GM12878 (cell line): ENCODE data around the gene PPM1N. TPM values are rescaled to one million over a fixed set of nuclear protein-coding genes. Genes with fewer than 3 reads are reported as not detected.

Experiments
- ATAC-seq: fragments of 200-7000 bp; cut with Tn5 transposase; 3 replicates; pipeline ENCODE4 v1.9.1; 2020; ENCODE audit warnings: mild to moderate bottlenecking, moderate library complexity
- BruUV-seq: library from RNA; stranded (reverse); fragments of 400-500 nt; replicated peaks from 2 replicates; lab custom pipeline; 2021; lab: Mats Ljungman, UMichigan
- CTCF ChIA-PET: fragments of 300-600 bp; sonication (Branson Sonifier 250); formaldehyde crosslinking; extraction: SDS; loops from one replicate; lab custom pipeline; 2021; ENCODE audit warnings: inconsistent platforms; lab: Yijun Ruan, JAX
- POLR2A ChIA-PET: fragments of 350-600 bp; formaldehyde crosslinking; extraction: SDS; loops from one replicate; lab custom pipeline; 2021; ENCODE audit warnings: inconsistent platforms; lab: Charles Lee
- RAD21 ChIA-PET: fragments of 300-600 bp; sonication (Branson Sonifier 250); formaldehyde crosslinking; loops from one replicate; lab custom pipeline; 2023; ENCODE audit warnings: antibody characterized with exemption; ENCODE audit not compliant: unreplicated experiment; lab: Charles Lee
- SMC1A ChIA-PET: fragments of 300-600 bp; sonication (Branson Sonifier 250); formaldehyde crosslinking; loops from one replicate; lab custom pipeline; 2023; ENCODE audit not compliant: unreplicated experiment, uncharacterized antibody; lab: Charles Lee
- DNase-seq: peaks from one replicate; pipeline ENCODE4 v3.0.0-alpha.2; 2011; ENCODE audit warnings: low read depth, low spot score
- FAIRE-seq: peaks from 3 replicates; lab custom pipeline; 2011; peaks lifted over from hg19 to GRCh38; lab: Jason Lieb, UNC
- H2AFZ ChIP-seq: 2 replicates; pipeline ENCODE4 v1.6.0; 2011; ENCODE audit warnings: low read depth, low read length, control low read depth; ENCODE audit not compliant: control insufficient read depth
- H3K27ac ChIP-seq: 2 replicates; pipeline ENCODE4 v1.5.1; 2011; ENCODE audit warnings: control low read depth; ENCODE audit not compliant: control insufficient read depth, insufficient read depth
- H3K27me3 ChIP-seq, 2 experiments: replicated peaks in 1 of 2; 2 replicates each; pipeline versions ENCODE4 v1.6.0 to v1.6.1; 2011; ENCODE audit warnings: low read length in 1 of 2; ENCODE audit not compliant: control insufficient read depth in 2 of 2, insufficient read depth in 2 of 2
- H3K36me3 ChIP-seq, 2 experiments: 2 replicates each; pipeline ENCODE4 v1.5.1; 2011; ENCODE audit warnings: low read length in 1 of 2; ENCODE audit not compliant: control insufficient read depth in 2 of 2, insufficient read depth in 2 of 2
- H3K4me1 ChIP-seq: 2 replicates; pipeline ENCODE4 v1.6.1; 2011; ENCODE audit warnings: mild to moderate bottlenecking, low read length, moderate library complexity, mixed read lengths; ENCODE audit not compliant: control insufficient read depth, insufficient read depth
- H3K4me2 ChIP-seq: 2 replicates; pipeline ENCODE4 v1.6.0; 2011; ENCODE audit warnings: control low read depth; ENCODE audit not compliant: control insufficient read depth, insufficient read depth
- H3K4me3 ChIP-seq: fragments of 200-600 bp; sonication (generic); 2 replicates; pipeline ENCODE4 v1.5.1; 2016
- H3K79me2 ChIP-seq: 2 replicates; pipeline ENCODE4 v1.6.0; 2011; ENCODE audit warnings: low read length; ENCODE audit not compliant: control insufficient read depth, insufficient read depth
- H3K9ac ChIP-seq: 2 replicates; pipeline ENCODE4 v1.8.0; 2011; ENCODE audit warnings: low read length, control low read depth, mixed read lengths; ENCODE audit not compliant: control insufficient read depth, insufficient read depth
- H3K9me3 ChIP-seq: replicated peaks from 3 replicates; pipeline ENCODE4 v1.5.1; 2011; ENCODE audit warnings: mild to moderate bottlenecking, low read length; ENCODE audit not compliant: control insufficient read depth, insufficient read depth
- H4K20me1 ChIP-seq: 2 replicates; pipeline ENCODE4 v1.6.0; 2011; ENCODE audit not compliant: control insufficient read depth, insufficient read depth
- BHLHE40 ChIP-seq, 2 experiments: fragments of 450-650 bp in 1 of 2; IDR thresholded peaks; 2 replicates each; pipeline ENCODE4 v1.6.1; 2011 to 2017; ENCODE audit warnings: low read depth in 2 of 2, borderline replicate concordance in 1 of 2, improper control_type of control experiment in 1 of 2, low read length in 1 of 2, mild to moderate bottlenecking in 1 of 2
- GABPA ChIP-seq: IDR thresholded peaks from 2 replicates; pipeline ENCODE4 v1.6.1; 2014; ENCODE audit warnings: antibody characterized with exemption, low read depth, mild to moderate bottlenecking, inconsistent platforms
- IRF3 ChIP-seq: fragments of 450-650 bp; IDR thresholded peaks from 2 replicates; pipeline ENCODE4 v1.6.1; 2014; ENCODE audit warnings: mild to moderate bottlenecking
- NR2F1 ChIP-seq: fragments of 450-650 bp; conservative IDR thresholded peaks from 2 replicates; pipeline ENCODE4 v1.6.1; 2017; ENCODE audit warnings: mild to moderate bottlenecking
- POLR2AphosphoS5 ChIP-seq: IDR thresholded peaks from 2 replicates; pipeline ENCODE4 v1.6.1; 2011; ENCODE audit warnings: mild to moderate bottlenecking, low read length, inconsistent platforms
- USF2 ChIP-seq: IDR thresholded peaks from 2 replicates; pipeline ENCODE4 v1.6.1; 2011; ENCODE audit warnings: low read depth, low read length, improper control_type of control experiment, borderline replicate concordance
- ZBTB40 ChIP-seq: fragments of 450-650 bp; IDR thresholded peaks from 2 replicates; pipeline ENCODE4 v1.6.1; 2016; ENCODE audit warnings: mild to moderate bottlenecking, moderate library complexity, borderline replicate concordance
- ZNF207 ChIP-seq: fragments of 450-650 bp; IDR thresholded peaks from 2 replicates; pipeline ENCODE4 v1.6.1; 2014; ENCODE audit warnings: antibody characterized with exemption, mild to moderate bottlenecking, borderline replicate concordance
- WGBS: methylation state at CpG from one replicate; pipeline ENCODE4 v1.1.6; 2016; ENCODE audit warnings: low lambda C conversion rate; ENCODE audit not compliant: insufficient replicate concordance, insufficient coverage; ENCODE audit errors: missing lambda C conversion rate; 5-methylcytosine and 5-hydroxymethylcytosine counted together
- in situ Hi-C: fragments of 300-500 bp; cut with MboI; formaldehyde crosslinking; loops from 9 replicates; pipeline ENCODE4 v1.14.3; 2018; ENCODE audit warnings: mixed read lengths
- intact Hi-C: fragments of 100-400 bp; cut with micrococcal nuclease; formaldehyde crosslinking; loops from one replicate; pipeline ENCODE4 v1.14.2; 2022; ENCODE audit not compliant: unreplicated experiment
- polyA plus RNA-seq, 11 experiments: library from polyadenylated mRNA; depleted of rRNA in 4 of 11; unstranded in 6 of 11; stranded (reverse) in 5 of 11; fragments of >200 nt; fragmentation: Nextera tagmentation in 4 of 11; fragmentation: Illumina TruSeq in 1 of 11; extraction: Ambion mirVana in 4 of 11; extraction: Trizol in 1 of 11; gene quantifications; 1 replicate in 1 of 11; 2 replicates in 10 of 11; pipeline versions ENCODE4 v1.2.1 to v1.2.3, GENCODE V29; 2011 to 2016; ENCODE audit warnings: inconsistent platforms in 2 of 11, missing spikeins in 2 of 11, low read depth in 1 of 11
- total RNA-seq, 4 experiments: library from RNA; depleted of rRNA in 3 of 4; stranded (reverse); fragments of >200 nt in 3 of 4; fragmentation: Illumina TruSeq in 1 of 4; extraction: Trizol in 1 of 4; gene quantifications; 2 replicates each; pipeline versions ENCODE4 v1.2.1 to v1.2.3, GENCODE V29; 2013 to 2021

Gene PPM1N
- total and polyA plus RNA-seq, 10 of the 15 experiments (the other 5 are each of a cell fraction or from before 2014, with no cell fraction given), result 1.6 to 5.4 (median 3.7) TPM

- Histone ChIP-seq H3K36me3 (no peaks in the 10 kb centered on the region), H3K9ac (peak overlapping the region; percentile 69), H3K4me3 (peak overlapping the region; percentile 85), H3K9me3 (no peaks in the 10 kb centered on the region), H3K79me2 (peaks cover 3% of the 10 kb centered on the region; the same call in 1 of the 2 replicates), H3K27ac (peak overlapping the region; percentile 73), H3K4me2 (peak overlapping the region; percentile 100), H2AFZ (peak overlapping the region; percentile 90), H3K27me3 (no peaks in the 10 kb centered on the region), H4K20me1 (no peaks in the 10 kb centered on the region), H3K4me1 (peaks cover 32% of the 10 kb centered on the region)
- BruUV-seq, result no TSS peak
- TF ChIP-seq BHLHE40 (IDR thresholded peaks at IDR 0.05; ENCODE audit: borderline replicate concordance in 1 of 2, low read depth in 2 of 2, low read length in 1 of 2) (0 out of 4 replicates have a peak, but pooled peaks of 1 of the 2 experiments have one; percentile 18), POLR2AphosphoS5 (no peak), GABPA (0 out of 2 replicates have a peak, but pooled peaks have one; percentile 53), IRF3 (no peak), NR2F1 (0 out of 2 replicates have a peak, but pooled peaks have one; percentile 34), USF2 (no peak), ZBTB40 (0 out of 2 replicates have a peak, but pooled peaks have one; percentile 52), ZNF207 (no peak)
- DNase-seq (no peak), ATAC-seq (peak; percentile 51), FAIRE-seq (no peak)
- POLR2A ChIA-PET, result interaction anchor here (0.6 to 1.4 kb wide), 4 partner anchors 19 to 95 kb away, joined by 3 to 8 read pairs (median 6); no protein-coding TSS in a partner anchor
- SMC1A ChIA-PET, result interaction anchor here (0.6 to 6.0 kb wide), 6 partner anchors 9 to 214 kb away, joined by 3 to 52 read pairs (median 3); partner anchors contain the start of gene FOSB
- intact Hi-C loops, result loop anchor here (2.0 kb wide), 1 partner anchor 19 kb away; no protein-coding TSS in a partner anchor
- RAD21 ChIA-PET, result interaction anchor here (1.2 to 4.2 kb wide), 3 partner anchors 29 to 47 kb away, joined by 3 to 25 read pairs (median 5); no protein-coding TSS in a partner anchor
- in situ Hi-C loops, result loop anchor here (25.0 kb wide), 1 partner anchor 1688 kb away; the partner anchor contains the start of gene SMG9
- CTCF ChIA-PET, result interaction anchor here (1.1 to 6.4 kb wide), 6 partner anchors 11 to 36 kb away, joined by 3 to 176 read pairs (median 12); partner anchors contain the start of genes ERCC1 and FOSB
- 2% methylated on average over 5 of the region's 5 CpGs for WGBS
Observed at GRCh38 chr19:45450012-45450333, 48.3 kb upstream of the PPM1N start.
